UCSD-AML1 (cell line): ENCODE measurements around the gene TCF7L1.
A peak's percentile ranks its signal among the peaks of the same experiment; 100 is the strongest.
"Not testable (repeated sequence)": the region's sequence is repeated elsewhere in the genome, so short reads cannot be mapped to it uniquely, and the experiment has no call there.

Experiments used
- DNase-seq: peaks from one replicate; lab custom pipeline; 2025; ENCODE audit not compliant: unreplicated experiment; lab: John Stamatoyannopoulos, UW

The TCF7L1 gene

GRCh38 chr2:85275984-85276540 is 142.9 kb downstream of the TCF7L1 start:
- DNase-seq = no peak

- DNase-seq = no peak
Observed at GRCh38 chr2:85276571-85277118, 143.5 kb downstream of the TCF7L1 start.

DNA sequence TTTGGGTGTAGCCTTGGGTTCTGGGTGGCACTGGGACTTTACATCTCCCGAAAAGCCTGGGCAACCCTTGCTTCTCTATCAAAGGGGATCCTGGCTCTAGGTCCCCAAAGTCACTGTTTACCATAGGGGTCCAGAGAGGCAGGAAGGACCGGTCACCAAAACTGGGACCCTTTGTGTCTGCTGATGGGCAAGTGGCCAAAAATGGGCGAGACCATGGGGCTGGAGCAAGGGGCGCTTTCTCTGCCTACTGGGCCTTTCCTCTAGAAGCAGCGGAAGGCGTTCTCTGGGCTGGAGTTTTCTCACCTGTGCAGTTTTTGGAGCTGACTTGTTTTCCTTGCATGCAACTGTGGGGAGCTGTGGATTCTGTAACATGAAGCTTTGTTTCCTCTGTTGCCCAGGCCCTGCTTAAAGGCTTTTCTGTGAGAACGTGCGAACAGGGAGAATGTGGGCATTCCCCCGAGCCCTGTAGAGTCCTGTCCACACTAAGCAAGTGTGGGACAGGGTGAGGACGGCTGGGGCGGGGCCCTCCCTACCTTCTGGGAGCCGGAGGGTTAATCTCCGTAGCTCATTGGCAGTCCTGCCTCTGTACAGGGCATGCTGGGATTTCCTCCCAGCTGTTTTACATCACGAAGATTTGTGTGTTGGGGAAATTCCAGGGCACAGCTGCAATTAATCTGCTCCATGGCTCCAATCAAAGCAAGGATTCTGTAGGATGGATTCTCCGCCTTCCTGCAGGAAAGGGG is 144.4 kb downstream of the TCF7L1 start:
- DNase-seq = no peak

DNA sequence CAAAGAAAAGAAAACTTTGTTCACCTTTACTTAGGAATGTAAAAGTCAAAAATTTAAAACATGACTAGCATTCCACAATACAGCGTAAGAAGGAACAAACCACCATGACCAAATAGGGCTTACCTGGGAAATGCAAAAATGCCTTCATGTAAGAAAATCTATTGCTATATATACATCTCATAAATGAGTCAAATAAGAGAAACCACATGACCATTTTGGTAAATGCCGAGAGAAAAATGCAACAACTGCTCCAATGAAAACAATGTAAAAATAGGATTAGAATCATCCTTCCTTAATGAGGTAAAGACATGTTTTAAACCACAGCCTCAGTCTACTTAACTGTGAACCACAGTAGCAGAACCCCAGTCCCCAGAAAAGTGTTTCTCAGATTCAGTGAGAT is 145.2 kb downstream of the TCF7L1 start:
- DNase-seq = no peak

- DNase-seq = no peak
Observed at GRCh38 chr2:85281553-85281952, 148.4 kb downstream of the TCF7L1 start.

DNA sequence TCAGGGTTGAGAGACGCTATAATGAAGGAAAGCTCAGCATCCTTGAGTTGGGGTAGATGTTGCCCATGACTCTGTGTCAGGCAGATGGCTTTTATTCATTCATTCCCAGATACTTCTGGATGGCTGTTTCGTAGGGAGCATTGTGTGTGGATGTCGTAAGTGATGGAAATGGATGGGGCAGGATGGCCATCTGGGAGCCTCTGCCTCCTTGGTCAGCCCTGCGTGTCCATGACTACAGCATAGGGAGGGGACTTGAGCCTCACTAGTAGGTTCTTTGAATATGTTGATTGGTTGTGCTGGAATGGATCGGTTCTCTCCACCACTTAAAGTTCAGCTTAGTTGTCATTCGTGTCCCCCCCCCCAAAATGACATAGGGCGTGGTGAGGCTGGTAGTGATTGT is 149.7 kb downstream of the TCF7L1 start:
- no peak for DNase-seq

- DNase-seq = no peak
Observed at GRCh38 chr2:85283641-85284040, 150.4 kb downstream of the TCF7L1 start.

GRCh38 chr2:85286918-85287317 is 153.7 kb downstream of the TCF7L1 start:
- DNase-seq = no peak

DNA sequence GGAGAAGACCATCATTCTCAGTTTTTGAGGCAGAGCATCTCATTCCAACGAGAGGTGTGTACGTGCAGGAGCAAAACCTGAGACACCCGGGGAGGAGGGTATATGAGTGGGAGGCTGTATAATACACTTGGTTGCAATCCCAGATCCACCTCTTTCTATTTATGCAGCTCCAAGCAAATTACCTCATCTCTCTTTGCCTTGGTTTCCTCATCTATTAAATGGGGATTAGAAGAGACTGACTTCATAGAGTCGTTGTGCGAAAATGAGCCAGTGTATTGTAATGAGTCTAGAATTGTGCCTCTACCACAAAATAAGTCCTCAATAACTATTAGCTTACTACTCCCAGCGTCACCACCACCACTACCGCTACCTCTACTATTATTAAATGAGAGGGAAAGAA is 154.5 kb downstream of the TCF7L1 start:
- no peak for DNase-seq

GRCh38 chr2:85288244-85288725 is 155.1 kb downstream of the TCF7L1 start:
- DNase-seq = no peak

GRCh38 chr2:85291425-85292023 is 158.3 kb downstream of the TCF7L1 start:
- no peak for DNase-seq

DNA sequence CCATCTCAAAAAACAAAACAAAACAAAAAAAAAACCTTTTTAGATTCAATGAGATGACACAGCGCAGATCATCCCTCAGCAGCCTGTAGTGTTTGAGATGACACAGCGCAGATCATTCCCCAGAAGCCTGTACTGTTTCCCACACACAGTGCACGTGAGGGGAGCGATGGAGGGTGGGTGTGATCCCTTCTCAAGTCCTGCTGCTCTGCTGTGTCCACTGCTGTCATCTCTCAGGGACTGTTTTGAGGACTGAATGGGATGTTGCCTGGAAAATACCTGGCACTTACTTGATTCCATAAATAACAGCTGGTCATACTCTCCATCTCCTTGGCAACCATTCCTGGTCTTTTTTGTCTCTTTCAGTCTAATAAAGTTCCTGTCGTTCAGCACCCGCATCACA is 168.9 kb downstream of the TCF7L1 start:
- DNase-seq = no peak

GRCh38 chr2:85303780-85304531 is 170.8 kb downstream of the TCF7L1 start:
- DNase-seq = no peak

- DNase-seq = no peak
Observed at GRCh38 chr2:85307527-85307897, 174.3 kb downstream of the TCF7L1 start.

DNA sequence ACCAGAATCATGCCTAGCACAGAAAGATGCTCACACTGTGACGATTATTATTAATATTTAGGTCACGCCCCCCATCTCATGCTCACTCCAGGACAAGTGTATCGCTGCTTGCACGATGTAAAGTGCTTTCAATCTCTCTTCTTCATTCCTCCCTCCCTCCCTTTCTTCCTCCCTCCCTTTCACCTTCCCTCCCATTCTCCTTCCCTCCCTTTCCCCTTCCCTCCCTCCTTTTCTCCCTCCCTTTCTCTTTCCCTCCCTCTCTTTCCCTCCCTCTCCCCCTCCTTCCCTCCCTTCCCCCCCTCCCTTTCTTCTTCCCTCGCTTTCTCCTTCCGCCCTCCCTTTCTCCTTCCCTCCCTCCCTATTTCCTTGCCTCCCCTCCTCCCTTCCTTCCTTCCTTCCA is 175.0 kb downstream of the TCF7L1 start:
- DNase-seq = no peak

DNA sequence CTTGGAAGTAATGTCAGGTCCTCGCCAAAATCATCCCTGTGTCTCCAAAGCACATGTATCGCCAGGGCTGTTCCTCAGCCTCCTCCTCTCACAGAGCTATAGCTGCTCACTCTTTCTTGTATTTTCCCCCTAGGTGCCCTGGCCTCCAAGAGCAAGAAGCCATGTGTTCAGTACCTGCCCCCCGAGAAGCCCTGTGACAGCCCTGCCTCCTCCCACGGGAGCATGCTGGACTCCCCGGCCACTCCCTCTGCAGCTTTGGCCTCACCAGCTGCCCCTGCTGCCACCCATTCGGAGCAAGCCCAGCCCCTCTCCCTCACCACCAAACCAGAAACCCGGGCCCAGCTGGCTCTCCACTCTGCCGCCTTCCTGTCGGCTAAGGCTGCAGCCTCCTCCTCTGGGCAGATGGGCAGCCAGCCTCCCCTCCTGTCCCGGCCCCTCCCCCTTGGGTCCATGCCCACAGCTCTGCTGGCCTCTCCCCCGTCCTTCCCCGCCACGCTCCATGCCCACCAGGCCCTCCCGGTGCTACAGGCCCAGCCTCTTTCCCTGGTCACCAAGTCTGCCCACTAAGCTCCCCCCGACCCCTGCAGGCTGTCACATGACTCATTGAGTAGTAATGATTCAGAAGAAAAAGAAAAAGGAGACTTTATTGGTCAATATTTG is 175.8 kb downstream of the TCF7L1 start:
- DNase-seq = no peak

DNA sequence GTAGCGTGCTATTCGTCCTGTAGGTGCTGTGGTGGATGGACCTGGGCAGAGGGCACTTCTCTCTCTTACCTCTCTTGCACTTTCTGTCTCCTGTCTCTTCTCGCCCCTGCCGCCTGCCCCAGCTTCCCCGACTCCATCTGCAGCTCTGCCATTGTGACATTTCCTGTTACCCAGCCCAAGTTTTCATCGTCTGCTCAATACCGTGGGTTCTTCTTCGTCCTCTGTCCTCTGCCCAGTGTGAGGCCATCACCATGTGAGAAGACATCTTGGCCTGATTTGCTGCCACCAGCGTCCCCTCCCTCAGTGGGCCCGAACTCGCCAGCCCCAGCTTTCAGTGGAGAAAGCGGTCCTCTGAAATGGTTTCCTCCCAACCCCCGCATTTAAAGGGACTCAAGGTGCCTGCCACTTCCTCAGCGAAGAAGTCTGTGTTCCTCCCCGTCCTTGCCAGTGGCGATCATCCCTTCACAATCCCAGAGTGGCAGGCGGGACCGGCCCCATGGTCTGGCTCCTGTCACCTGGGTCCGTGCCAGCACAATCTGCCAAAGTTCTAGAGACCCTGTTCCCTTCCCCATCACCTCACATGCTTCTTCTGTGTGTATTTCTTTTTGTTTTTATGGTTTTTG is 176.6 kb downstream of the TCF7L1 start:
- DNase-seq = peak; percentile 36

- no peak for DNase-seq
Observed at GRCh38 chr2:85310330-85310729, 177.1 kb downstream of the TCF7L1 start.

DNA sequence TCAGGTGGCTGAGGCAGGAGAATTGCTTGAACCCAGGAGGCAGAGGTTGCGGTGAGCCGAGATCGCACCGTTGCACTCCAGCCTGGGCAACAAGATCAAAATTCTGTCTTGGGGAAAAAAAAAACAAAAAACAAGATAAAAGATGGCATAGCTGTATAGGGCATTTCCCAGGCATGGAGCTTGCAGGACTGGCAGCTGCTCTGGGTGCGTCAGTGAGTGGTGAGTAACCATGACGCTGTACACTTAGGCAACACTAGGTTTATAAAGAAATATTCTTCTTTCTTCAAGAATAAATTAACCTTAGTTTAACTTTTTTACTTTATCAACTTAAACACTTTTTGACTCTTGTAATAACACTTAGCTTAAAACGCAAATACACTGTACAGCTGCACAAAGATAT is 179.2 kb downstream of the TCF7L1 start:
- no peak for DNase-seq

- no peak for DNase-seq
Observed at GRCh38 chr2:85314884-85315242, 181.7 kb downstream of the TCF7L1 start.

DNA sequence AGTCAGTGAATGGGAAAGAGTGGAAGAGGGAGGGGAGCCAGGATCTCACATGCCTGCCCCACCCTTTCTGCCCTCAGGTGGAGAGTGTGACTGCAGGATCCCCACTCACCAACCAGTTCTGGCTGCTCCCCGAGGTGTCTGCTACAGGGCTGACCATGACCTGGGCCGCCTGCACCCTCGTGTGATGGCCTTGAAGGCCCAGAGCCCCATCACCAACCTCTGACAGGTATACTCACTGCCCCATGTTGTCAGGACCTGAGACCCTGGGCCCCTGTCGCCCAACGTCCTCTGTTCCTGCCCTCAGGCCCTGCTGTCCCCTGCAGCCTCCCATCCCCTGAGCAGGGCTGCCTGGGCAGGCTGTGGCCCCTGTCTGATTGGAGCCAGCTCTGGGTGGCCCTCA is 182.7 kb downstream of the TCF7L1 start:
- not testable (repeated sequence) for DNase-seq
